ENCODE data around the gene SMTNL2. TPM values are rescaled to one million over a fixed set of nuclear protein-coding genes. Genes with fewer than 3 reads are reported as not detected.
"Not testable (repeated sequence)": the region's sequence is repeated elsewhere in the genome, so short reads cannot be mapped to it uniquely, and the experiment has no call there.

SMTNL2 gene
- total and polyA plus RNA-seq, 10 donors: 0.22 to 1.5 (median 0.80) TPM

DNA sequence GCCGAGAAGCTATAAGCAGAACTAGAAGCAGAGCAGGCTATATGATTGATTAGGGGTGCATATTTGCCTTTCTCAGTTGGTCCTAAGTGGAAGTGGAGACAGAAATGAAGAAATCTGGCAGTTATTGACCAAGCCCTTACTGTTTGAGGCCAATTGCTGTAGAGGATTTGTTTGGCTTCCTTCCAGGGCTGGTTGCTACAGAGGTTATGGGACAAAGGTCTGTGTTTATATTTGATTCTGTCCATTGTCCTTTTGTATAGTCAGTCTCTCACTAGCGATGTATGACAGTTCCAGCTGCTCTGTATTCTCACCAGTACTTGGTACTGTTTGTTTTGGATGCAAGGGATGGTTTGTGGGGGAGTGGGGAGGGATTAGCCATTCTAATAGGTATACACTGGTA lies 64.4 kb downstream of the SMTNL2 start:
- Histone ChIP-seq H3K27me3 (replicated peaks in 1 of 7) (peaks cover 0 to 43% (median 0%) of the 10 kb centered on the region in 7 donors), H3K4me3 (no peak overlapping the region), H3K36me3 (no peaks in the 10 kb centered on the region), H3K9me3 (no peaks in the 10 kb centered on the region), H3K27ac (no peak overlapping the region), H3K4me1 (peaks cover 0 to 13% (median 2%) of the 10 kb centered on the region in 6 donors)
- TF ChIP-seq, protein P1, sequence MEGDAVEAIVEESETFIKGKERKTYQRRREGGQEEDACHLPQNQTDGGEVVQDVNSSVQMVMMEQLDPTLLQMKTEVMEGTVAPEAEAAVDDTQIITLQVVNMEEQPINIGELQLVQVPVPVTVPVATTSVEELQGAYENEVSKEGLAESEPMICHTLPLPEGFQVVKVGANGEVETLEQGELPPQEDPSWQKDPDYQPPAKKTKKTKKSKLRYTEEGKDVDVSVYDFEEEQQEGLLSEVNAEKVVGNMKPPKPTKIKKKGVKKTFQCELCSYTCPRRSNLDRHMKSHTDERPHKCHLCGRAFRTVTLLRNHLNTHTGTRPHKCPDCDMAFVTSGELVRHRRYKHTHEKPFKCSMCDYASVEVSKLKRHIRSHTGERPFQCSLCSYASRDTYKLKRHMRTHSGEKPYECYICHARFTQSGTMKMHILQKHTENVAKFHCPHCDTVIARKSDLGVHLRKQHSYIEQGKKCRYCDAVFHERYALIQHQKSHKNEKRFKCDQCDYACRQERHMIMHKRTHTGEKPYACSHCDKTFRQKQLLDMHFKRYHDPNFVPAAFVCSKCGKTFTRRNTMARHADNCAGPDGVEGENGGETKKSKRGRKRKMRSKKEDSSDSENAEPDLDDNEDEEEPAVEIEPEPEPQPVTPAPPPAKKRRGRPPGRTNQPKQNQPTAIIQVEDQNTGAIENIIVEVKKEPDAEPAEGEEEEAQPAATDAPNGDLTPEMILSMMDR (IDR thresholded peaks at IDR 0.05 in 8 of 11, conservative IDR thresholded peaks at IDR 0.05 in 3 of 11): no peak
- no peak for TF ChIP-seq POLR2A (IDR thresholded peaks at IDR 0.05)
- no peak for TF ChIP-seq POLR2AphosphoS5 (IDR thresholded peaks at IDR 0.05)
- WGBS, 5 donors: 34 to 64% (median 51%) methylated on average over 2 of the region's 2 CpGs
- DNase-seq: no peak
- intact Hi-C loops (cut with DNase I; ENCODE audit: low total_unique reads): no loop called here

DNA sequence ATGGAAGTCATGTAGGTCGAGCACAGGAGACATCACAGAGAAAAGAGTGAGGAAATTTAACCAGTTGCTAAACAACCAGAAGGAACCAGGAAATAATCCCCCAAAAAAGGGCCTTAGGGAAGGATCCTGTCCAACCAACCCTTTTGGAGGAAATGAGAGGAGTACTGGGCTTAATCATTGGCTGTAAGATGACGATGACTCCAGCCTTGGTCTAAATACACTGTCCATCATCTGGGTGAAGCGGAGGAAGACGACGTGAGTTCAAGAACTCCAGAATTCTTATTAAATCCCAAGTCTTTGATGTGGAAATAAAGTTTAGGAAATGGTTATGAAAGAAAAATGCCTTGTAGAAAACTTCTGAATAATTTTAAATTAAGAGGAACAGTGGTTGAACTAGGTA lies 68.7 kb downstream of the SMTNL2 start:
- WGBS, 5 donors: 70 to 86% (median 77%) methylated on average over 5 of the region's 5 CpGs
- H3K9me3 ChIP-seq: no peaks in the 10 kb centered on the region
- no peak overlapping the region for H3K27ac ChIP-seq
- intact Hi-C loops (cut with DNase I; ENCODE audit: low total_unique reads): no loop called here
- H3K4me1 ChIP-seq: peaks cover 0 to 13% (median 2%) of the 10 kb centered on the region in 6 donors
- peaks cover 0 to 21% (median 0%) of the 10 kb centered on the region in 7 donors for H3K27me3 ChIP-seq (replicated peaks in 1 of 7)
- no peak for DNase-seq
- no peak overlapping the region for H3K4me3 ChIP-seq
- TF ChIP-seq POLR2A (IDR thresholded peaks at IDR 0.05) (no peak), POLR2AphosphoS5 (IDR thresholded peaks at IDR 0.05) (no peak)
- TF ChIP-seq, protein P1 (IDR thresholded peaks at IDR 0.05 in 8 of 11, conservative IDR thresholded peaks at IDR 0.05 in 3 of 11): no peak
- H3K36me3 ChIP-seq: no peaks in the 10 kb centered on the region

DNA sequence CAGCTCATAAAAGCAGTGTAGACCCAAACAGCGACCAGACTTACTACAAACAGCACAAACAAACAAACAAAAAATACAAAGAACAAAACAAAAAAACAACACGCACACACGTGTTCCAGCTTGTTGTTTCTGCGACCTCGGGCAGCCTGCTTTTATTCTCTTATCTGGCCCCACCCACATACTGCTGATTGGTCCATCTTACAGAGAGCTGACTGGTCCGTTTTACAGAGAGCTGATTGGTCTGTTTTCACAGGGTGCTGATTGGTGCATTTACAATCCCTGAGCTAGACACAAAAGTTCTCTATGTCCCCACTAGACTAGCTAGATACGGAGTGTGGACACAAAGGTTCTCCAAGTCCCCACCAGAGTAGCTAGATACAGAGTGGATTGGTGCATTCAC lies 71.6 kb downstream of the SMTNL2 start:
- H3K36me3 ChIP-seq; DNase-seq; H3K27ac ChIP-seq; intact Hi-C loops (cut with DNase I; ENCODE audit: low total_unique reads); H3K4me1 ChIP-seq; H3K9me3 ChIP-seq; H3K4me3 ChIP-seq: not testable (repeated sequence)
- peaks cover 0 to 21% (median 0%) of the 10 kb centered on the region in 7 donors for H3K27me3 ChIP-seq (replicated peaks in 1 of 7)
- 81 to 92% (median 88%) methylated on average over 7 of the region's 7 CpGs for WGBS, 5 donors

DNA sequence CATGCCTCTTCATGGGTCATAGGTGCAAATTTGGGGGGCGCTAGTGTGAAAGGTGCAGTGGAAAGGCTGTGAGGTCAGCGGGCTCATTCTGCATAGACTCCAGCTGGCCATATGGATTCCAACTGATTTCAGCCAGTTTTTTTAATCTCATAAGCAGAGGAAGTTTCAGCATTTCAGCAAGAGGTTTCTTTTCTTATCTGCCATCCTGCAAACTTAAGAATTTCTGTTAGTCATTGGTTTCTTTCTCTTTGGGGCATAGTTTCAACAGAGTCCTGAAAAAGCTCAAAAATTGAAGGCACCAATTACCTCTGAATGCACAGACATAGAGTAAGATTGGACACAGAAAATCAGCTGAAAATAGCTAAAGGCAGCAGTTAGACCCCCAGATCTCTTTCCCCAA lies 73.3 kb downstream of the SMTNL2 start:
- no peak for DNase-seq
- Histone ChIP-seq H3K27me3 (replicated peaks in 1 of 7) (peaks cover 0 to 17% (median 0%) of the 10 kb centered on the region in 7 donors), H3K27ac (no peak overlapping the region), H3K9me3 (no peaks in the 10 kb centered on the region), H3K4me3 (no peak overlapping the region), H3K36me3 (no peaks in the 10 kb centered on the region), H3K4me1 (no peaks in the 10 kb centered on the region)
- TF ChIP-seq, protein P1 (IDR thresholded peaks at IDR 0.05 in 8 of 11, conservative IDR thresholded peaks at IDR 0.05 in 3 of 11): no peak
- TF ChIP-seq POLR2AphosphoS5 (IDR thresholded peaks at IDR 0.05): no peak
- no peak for TF ChIP-seq POLR2A (IDR thresholded peaks at IDR 0.05)
- intact Hi-C loops (cut with DNase I; ENCODE audit: low total_unique reads): no loop called here
- 79 to 95% (median 86%) methylated on average over 2 of the region's 2 CpGs for WGBS, 5 donors

Small RNA genes within 50 kb of the gene (small RNA-seq; reads per million reads assigned to genes)
- gene RNU6-955P: 0 reads per million in 4 donors

Other genes with a start within 250 kb of the SMTNL2 start
- 10 to 100 TPM; 43.8 to 59.7 (median 56.1) TPM for gene UBE2G1, start 217.9 kb upstream of the SMTNL2 start, total RNA-seq
- gene UBE2G1, start 217.9 kb upstream of the SMTNL2 start, polyA plus RNA-seq: 10 to 100 TPM; 10.7 to 15.2 (median 15.2) TPM
- 1 to 10 TPM; 1.1 to 4.7 (median 3.6) TPM for gene SPNS3, start 150.6 kb upstream of the SMTNL2 start, total RNA-seq
- gene SPNS3, start 150.6 kb upstream of the SMTNL2 start, polyA plus RNA-seq: 1 to 10 TPM; 2.8 to 7.2 (median 4.3) TPM
- gene SPNS2, start 85.6 kb upstream of the SMTNL2 start, total RNA-seq: 10 to 100 TPM; 19.6 to 53.5 (median 36.6) TPM
- gene SPNS2, start 85.6 kb upstream of the SMTNL2 start, polyA plus RNA-seq: 10 to 100 TPM in 2 of 3 donors, 1 to 10 TPM in 1; 8.1 to 20.4 (median 13.2) TPM
- 10 to 100 TPM; 37.1 to 71.2 (median 54.4) TPM for gene MYBBP1A, start 29.1 kb upstream of the SMTNL2 start, total RNA-seq
- 10 to 100 TPM; 24.7 to 48.6 (median 35.5) TPM for gene MYBBP1A, start 29.1 kb upstream of the SMTNL2 start, polyA plus RNA-seq
- gene GGT6, start 24.0 kb upstream of the SMTNL2 start, total RNA-seq: under 1 TPM in 1 of 7 donors, not detected in 6; 0.42 TPM
- under 1 TPM in 1 of 3 donors, not detected in 2; 0.03 TPM for gene GGT6, start 24.0 kb upstream of the SMTNL2 start, polyA plus RNA-seq
- 1 to 10 TPM in 2 of 7 donors, under 1 TPM in 4, not detected in 1; 0.46 to 2.6 (median 0.88) TPM for gene ALOX15, start 57.1 kb downstream of the SMTNL2 start, total RNA-seq
- under 1 TPM; 0.04 to 0.09 (median 0.06) TPM for gene ALOX15, start 57.1 kb downstream of the SMTNL2 start, polyA plus RNA-seq
- 10 to 100 TPM; 21.7 to 67.6 (median 43.9) TPM for gene PELP1, start 119.6 kb downstream of the SMTNL2 start, total RNA-seq
- gene PELP1, start 119.6 kb downstream of the SMTNL2 start, polyA plus RNA-seq: 10 to 100 TPM; 15.7 to 34.9 (median 25.8) TPM
- gene ARRB2, start 126.1 kb downstream of the SMTNL2 start, total RNA-seq: 100 to 1,000 TPM; 117 to 416 (median 226) TPM
- 100 to 1,000 TPM in 2 of 3 donors, 10 to 100 TPM in 1; 61.4 to 127 (median 120) TPM for gene ARRB2, start 126.1 kb downstream of the SMTNL2 start, polyA plus RNA-seq
- gene MED11, start 146.9 kb downstream of the SMTNL2 start, total RNA-seq: 10 to 100 TPM; 17.1 to 42.7 (median 22.3) TPM
- gene MED11, start 146.9 kb downstream of the SMTNL2 start, polyA plus RNA-seq: 10 to 100 TPM; 42.9 to 47.1 (median 43.8) TPM
- 10 to 100 TPM in 1 of 7 donors, 1 to 10 TPM in 6; 3.8 to 11.5 (median 5.2) TPM for gene ZMYND15, start 155.3 kb downstream of the SMTNL2 start, total RNA-seq
- gene ZMYND15, start 155.3 kb downstream of the SMTNL2 start, polyA plus RNA-seq: 1 to 10 TPM; 1.8 to 3.1 (median 2.2) TPM
- 100 to 1,000 TPM in 1 of 7 donors, 10 to 100 TPM in 6; 45.5 to 104 (median 70.5) TPM for gene CXCL16, start 155.4 kb downstream of the SMTNL2 start, total RNA-seq
- 10 to 100 TPM; 11.5 to 29.0 (median 17.2) TPM for gene CXCL16, start 155.4 kb downstream of the SMTNL2 start, polyA plus RNA-seq
- gene TM4SF5, start 187.4 kb downstream of the SMTNL2 start, total RNA-seq: not detected
- gene TM4SF5, start 187.4 kb downstream of the SMTNL2 start, polyA plus RNA-seq: not detected
- gene VMO1, start 201.8 kb downstream of the SMTNL2 start, total RNA-seq: 10 to 100 TPM in 5 of 7 donors, 1 to 10 TPM in 2; 5.8 to 74.3 (median 16.5) TPM
- 10 to 100 TPM in 1 of 3 donors, 1 to 10 TPM in 2; 5.0 to 10.9 (median 8.4) TPM for gene VMO1, start 201.8 kb downstream of the SMTNL2 start, polyA plus RNA-seq
- gene GLTPD2, start 204.4 kb downstream of the SMTNL2 start, total RNA-seq: not detected
- gene GLTPD2, start 204.4 kb downstream of the SMTNL2 start, polyA plus RNA-seq: under 1 TPM in 1 of 3 donors, not detected in 2; 0.06 TPM
- 100 to 1,000 TPM in 1 of 7 donors, 10 to 100 TPM in 6; 72.9 to 143 (median 84.0) TPM for gene PSMB6, start 211.6 kb downstream of the SMTNL2 start, total RNA-seq
- 100 to 1,000 TPM; 106 to 161 (median 124) TPM for gene PSMB6, start 211.6 kb downstream of the SMTNL2 start, polyA plus RNA-seq
- 10 to 100 TPM; 19.5 to 42.0 (median 37.4) TPM for gene PLD2, start 222.6 kb downstream of the SMTNL2 start, total RNA-seq
- gene PLD2, start 222.6 kb downstream of the SMTNL2 start, polyA plus RNA-seq: 10 to 100 TPM in 2 of 3 donors, 1 to 10 TPM in 1; 6.0 to 14.1 (median 13.6) TPM
- 100 to 1,000 TPM in 3 of 7 donors, 10 to 100 TPM in 4; 59.9 to 129 (median 92.2) TPM for gene MINK1, start 248.8 kb downstream of the SMTNL2 start, total RNA-seq
- gene MINK1, start 248.8 kb downstream of the SMTNL2 start, polyA plus RNA-seq: 10 to 100 TPM; 15.9 to 52.4 (median 28.4) TPM

Data from spleen (tissue), 11 donors.